Urinary bladder (tissue), 4 donors: Measurements from ENCODE around the gene LYPLAL1. TPM values are rescaled to one million over a fixed set of nuclear protein-coding genes. Genes with fewer than 3 reads are reported as not detected.

Source experiments
- DNase-seq: peaks from one replicate; pipeline ENCODE4 v3.0.0-alpha.2; 2015; ENCODE audit errors: extremely low spot score
- H3K27ac ChIP-seq: one replicate; pipeline ENCODE4 v1.5.1; 2013; ENCODE audit warnings: low read depth, mild to moderate bottlenecking, moderate library complexity
- H3K36me3 ChIP-seq: one replicate; pipeline ENCODE4 v1.6.1; 2013; ENCODE audit warnings: mild to moderate bottlenecking, moderate library complexity; ENCODE audit not compliant: insufficient read depth
- H3K4me1 ChIP-seq: one replicate; pipeline ENCODE4 v1.6.1; 2013; ENCODE audit warnings: mild to moderate bottlenecking, moderate library complexity; ENCODE audit not compliant: insufficient read depth
- H3K4me3 ChIP-seq: one replicate; pipeline ENCODE4 v1.5.1; 2013; ENCODE audit warnings: low read depth, low read length
- WGBS: extraction: QIAGEN DNeasy Blood & Tissue Kit; methylation state at CpG from one replicate; pipeline ENCODE4 v1.1.7; 2013; 5-methylcytosine and 5-hydroxymethylcytosine counted together
- polyA plus RNA-seq: library from polyadenylated mRNA; stranded (reverse); fragments of 200-250 nt; gene quantifications from one replicate; pipeline ENCODE4 v1.2.3, GENCODE V29; 2013
- total RNA-seq: library from RNA; depleted of rRNA; stranded (reverse); fragments of >200 nt; gene quantifications from one replicate; pipeline ENCODE4 v1.2.3, GENCODE V29; 2014
- donor health status: healthy with polysubstance abuse.
- donor health status: healthy.

Gene LYPLAL1
- total RNA-seq = 88.7 TPM
- polyA plus RNA-seq = 17.5 TPM

- Histone ChIP-seq H3K36me3 (no peaks in the 10 kb centered on the region), H3K4me1 (no peaks in the 10 kb centered on the region), H3K4me3 (peak within 1 kb of the TSS; percentile 80), H3K27ac (peak within 1 kb of the TSS; percentile 57)
- no peak for DNase-seq
- under 1% methylated on average over 48 of the region's 48 CpGs for WGBS
Observed at GRCh38 chr1:219173758-219174459, at the start of gene LYPLAL1. TSS of gene LYPLAL1 (plus strand) at chr1:219173878. CDS start at chr1:219173891, 13 bp downstream.

GRCh38 chr1:219124163-219124562 lies 49.5 kb upstream of the LYPLAL1 start:
- no peak for DNase-seq
- H3K27ac ChIP-seq = no peak overlapping the region
- 89% methylated on average over 5 of the region's 5 CpGs for WGBS

GRCh38 chr1:219125342-219125741 lies 48.3 kb upstream of the LYPLAL1 start:
- no peaks in the 10 kb centered on the region for H3K36me3 ChIP-seq
- H3K4me1 ChIP-seq = no peaks in the 10 kb centered on the region
- no peak overlapping the region for H3K4me3 ChIP-seq
- 98% methylated on average over 4 of the region's 4 CpGs for WGBS
- no peak overlapping the region for H3K27ac ChIP-seq
- DNase-seq = no peak

More at GRCh38 chr1:219124163-219124562, 49.5 kb upstream of the LYPLAL1 start:
- Histone ChIP-seq H3K4me3 (no peak overlapping the region), H3K4me1 (no peaks in the 10 kb centered on the region), H3K36me3 (no peaks in the 10 kb centered on the region)

- Histone ChIP-seq H3K4me3 (no peak overlapping the region), H3K4me1 (no peaks in the 10 kb centered on the region), H3K36me3 (no peaks in the 10 kb centered on the region), H3K27ac (no peak overlapping the region)
- DNase-seq = peak; percentile 61
- 40% methylated on average over 2 of the region's 2 CpGs for WGBS
Observed at GRCh38 chr1:219126377-219126776, 47.3 kb upstream of the LYPLAL1 start.

DNA sequence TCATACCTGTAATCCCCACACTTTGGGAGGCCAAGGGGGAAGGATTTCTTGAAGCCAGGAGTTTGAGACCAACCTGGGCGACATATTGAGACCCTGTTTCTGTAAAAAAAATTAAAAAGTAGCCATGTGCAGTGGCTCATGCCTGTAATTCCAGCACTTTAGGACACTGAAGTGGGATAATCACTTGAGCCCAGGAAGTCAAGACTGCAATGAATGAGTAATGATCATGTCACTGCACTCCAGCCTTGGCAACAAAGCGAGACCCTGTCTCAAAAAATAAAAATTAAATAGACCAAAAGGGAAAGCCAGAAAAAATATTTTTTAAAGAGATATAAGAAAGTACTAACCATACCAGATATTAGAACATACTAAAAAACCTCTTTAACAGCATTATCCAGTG lies 44.7 kb upstream of the LYPLAL1 start:
- no peaks in the 10 kb centered on the region for H3K36me3 ChIP-seq
- no peaks in the 10 kb centered on the region for H3K4me1 ChIP-seq
- no peak overlapping the region for H3K4me3 ChIP-seq
- H3K27ac ChIP-seq = no peak overlapping the region
- WGBS = 98% methylated on average over 2 of the region's 2 CpGs
- no peak for DNase-seq

DNA sequence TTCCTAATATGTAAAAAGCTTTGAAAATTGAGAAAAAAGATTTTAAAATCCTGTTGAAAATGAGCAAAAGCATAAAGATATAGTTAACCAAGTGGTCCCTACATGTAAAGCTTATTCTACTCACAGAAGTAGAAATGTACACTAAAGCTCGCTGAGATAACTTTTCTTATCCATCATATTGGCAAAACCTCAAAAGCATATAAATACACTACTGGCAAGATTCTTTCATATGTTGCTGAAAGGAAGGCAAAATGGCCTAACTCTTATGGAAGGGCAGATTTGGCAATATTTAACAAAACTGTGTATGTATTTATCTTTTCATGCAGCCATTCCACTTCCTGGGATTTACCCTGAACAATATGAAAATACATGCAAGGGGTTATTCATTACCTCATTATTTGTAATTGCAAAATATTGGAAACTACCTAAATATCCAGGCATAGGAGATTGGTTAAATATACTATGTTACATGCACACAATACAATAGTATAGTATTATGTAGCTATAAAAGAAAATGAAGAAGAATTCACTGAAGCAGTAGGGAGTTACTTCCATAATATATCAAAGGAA lies 43.2 kb upstream of the LYPLAL1 start:
- 92% methylated on average over 1 of the region's 1 CpG for WGBS
- no peak overlapping the region for H3K27ac ChIP-seq
- no peak overlapping the region for H3K4me3 ChIP-seq

GRCh38 chr1:219132939-219133338 lies 40.7 kb upstream of the LYPLAL1 start:
- no peak for DNase-seq
- no peaks in the 10 kb centered on the region for H3K4me1 ChIP-seq
- H3K4me3 ChIP-seq = no peak overlapping the region
- WGBS = 93% methylated on average over 1 of the region's 1 CpG
- H3K27ac ChIP-seq = no peak overlapping the region
- H3K36me3 ChIP-seq = no peaks in the 10 kb centered on the region

More for the DNA sequence above, 43.2 kb upstream of the LYPLAL1 start:
- H3K4me1 ChIP-seq = no peaks in the 10 kb centered on the region
- H3K36me3 ChIP-seq = no peaks in the 10 kb centered on the region
- no peak for DNase-seq

GRCh38 chr1:219138747-219139146 lies 34.9 kb upstream of the LYPLAL1 start:
- H3K27ac ChIP-seq = no peak overlapping the region
- H3K36me3 ChIP-seq = no peaks in the 10 kb centered on the region
- no peaks in the 10 kb centered on the region for H3K4me1 ChIP-seq
- WGBS = 92% methylated on average over 3 of the region's 3 CpGs
- no peak for DNase-seq
- no peak overlapping the region for H3K4me3 ChIP-seq

DNA sequence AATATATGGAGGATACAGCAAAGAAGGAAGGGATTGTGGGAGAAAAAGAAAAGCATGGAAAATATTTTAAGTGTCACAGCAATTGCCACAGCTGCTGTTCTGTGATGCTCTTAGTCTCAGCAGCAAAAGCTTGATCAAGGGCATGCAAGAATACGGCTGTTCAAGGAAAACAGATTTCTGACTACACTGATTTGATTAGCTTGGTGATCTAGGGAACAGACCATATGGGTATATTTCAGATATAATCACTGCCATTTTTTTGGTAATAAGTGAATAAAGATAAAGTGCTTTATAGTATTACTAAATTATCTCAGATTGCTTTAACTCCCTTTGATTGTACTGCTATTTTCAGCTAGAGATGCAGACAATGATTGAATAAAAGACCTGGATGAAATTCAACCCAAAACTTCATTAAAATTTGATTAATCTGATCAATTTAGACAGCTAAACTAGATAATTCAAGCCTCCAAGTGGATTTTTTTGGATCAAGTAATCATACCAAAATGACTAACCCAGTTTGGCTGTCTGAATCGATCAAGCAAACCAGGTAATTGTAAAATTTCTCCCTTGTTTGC lies 33.3 kb upstream of the LYPLAL1 start:
- no peak for DNase-seq
- Histone ChIP-seq H3K4me1 (no peaks in the 10 kb centered on the region), H3K36me3 (no peaks in the 10 kb centered on the region), H3K4me3 (no peak overlapping the region), H3K27ac (no peak overlapping the region)
- WGBS = 44% methylated on average over 2 of the region's 2 CpGs

- H3K4me1 ChIP-seq = no peaks in the 10 kb centered on the region
- 90% methylated on average over 1 of the region's 1 CpG for WGBS
- H3K4me3 ChIP-seq = no peak overlapping the region
- no peak for DNase-seq
- H3K36me3 ChIP-seq = no peaks in the 10 kb centered on the region
- H3K27ac ChIP-seq = no peak overlapping the region
Observed at GRCh38 chr1:219143735-219144134, 29.9 kb upstream of the LYPLAL1 start.

GRCh38 chr1:219144658-219145315 lies 28.9 kb upstream of the LYPLAL1 start:
- Histone ChIP-seq H3K4me1 (no peaks in the 10 kb centered on the region), H3K36me3 (no peaks in the 10 kb centered on the region), H3K4me3 (no peak overlapping the region), H3K27ac (no peak overlapping the region)
- WGBS = 71% methylated on average over 2 of the region's 2 CpGs
- DNase-seq = no peak

- WGBS = 100% methylated on average over 1 of the region's 1 CpG
- no peak overlapping the region for H3K4me3 ChIP-seq
- no peak for DNase-seq
- no peaks in the 10 kb centered on the region for H3K4me1 ChIP-seq
- no peak overlapping the region for H3K27ac ChIP-seq
- H3K36me3 ChIP-seq = no peaks in the 10 kb centered on the region
Observed at GRCh38 chr1:219147571-219148019, 26.1 kb upstream of the LYPLAL1 start.

GRCh38 chr1:219149009-219149577 lies 24.6 kb upstream of the LYPLAL1 start:
- no peaks in the 10 kb centered on the region for H3K36me3 ChIP-seq
- no peaks in the 10 kb centered on the region for H3K4me1 ChIP-seq
- no peak overlapping the region for H3K4me3 ChIP-seq
- no peak overlapping the region for H3K27ac ChIP-seq
- DNase-seq = no peak
